ENCODE data around the gene RBSN.

DNA sequence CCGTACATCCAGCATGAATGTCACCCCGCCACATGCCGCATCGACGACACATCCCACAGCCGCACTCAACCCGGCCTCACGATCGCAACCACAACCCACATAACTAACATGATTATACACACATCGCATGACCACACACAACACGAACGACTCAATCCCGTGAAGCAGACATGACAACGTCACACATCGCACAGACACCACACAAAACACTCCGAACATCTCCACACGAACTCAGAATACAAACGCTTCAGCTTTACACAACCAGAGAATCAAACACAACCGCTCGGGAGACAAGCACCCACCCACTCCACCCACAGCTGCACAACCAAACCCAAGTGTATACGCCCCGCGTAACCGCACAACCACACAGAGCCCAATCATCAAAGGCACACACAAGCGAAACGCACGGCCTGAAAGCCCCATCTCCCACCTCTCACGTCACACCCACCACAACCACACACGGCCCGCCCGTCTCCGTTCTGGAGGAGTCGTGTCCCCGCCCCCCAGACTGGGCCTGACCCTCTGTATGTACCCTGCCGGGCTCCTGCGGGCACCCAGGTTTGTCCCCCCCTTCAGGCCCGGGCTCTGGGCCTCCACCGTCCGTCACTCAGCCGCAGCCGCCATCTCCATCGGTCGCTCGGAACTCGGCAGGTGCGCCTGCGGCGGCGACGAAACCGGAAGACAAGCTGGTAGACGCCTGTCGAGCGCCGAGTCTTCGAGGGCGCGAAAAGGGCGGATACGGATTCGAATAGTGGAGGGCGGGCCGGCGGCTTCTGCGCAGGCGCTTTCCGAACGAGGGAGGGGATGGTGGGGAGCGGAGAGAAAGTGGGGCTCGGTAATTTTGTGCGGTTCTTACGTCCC is at the start of gene RBSN:
- TF ChIP-seq, protein P1, sequence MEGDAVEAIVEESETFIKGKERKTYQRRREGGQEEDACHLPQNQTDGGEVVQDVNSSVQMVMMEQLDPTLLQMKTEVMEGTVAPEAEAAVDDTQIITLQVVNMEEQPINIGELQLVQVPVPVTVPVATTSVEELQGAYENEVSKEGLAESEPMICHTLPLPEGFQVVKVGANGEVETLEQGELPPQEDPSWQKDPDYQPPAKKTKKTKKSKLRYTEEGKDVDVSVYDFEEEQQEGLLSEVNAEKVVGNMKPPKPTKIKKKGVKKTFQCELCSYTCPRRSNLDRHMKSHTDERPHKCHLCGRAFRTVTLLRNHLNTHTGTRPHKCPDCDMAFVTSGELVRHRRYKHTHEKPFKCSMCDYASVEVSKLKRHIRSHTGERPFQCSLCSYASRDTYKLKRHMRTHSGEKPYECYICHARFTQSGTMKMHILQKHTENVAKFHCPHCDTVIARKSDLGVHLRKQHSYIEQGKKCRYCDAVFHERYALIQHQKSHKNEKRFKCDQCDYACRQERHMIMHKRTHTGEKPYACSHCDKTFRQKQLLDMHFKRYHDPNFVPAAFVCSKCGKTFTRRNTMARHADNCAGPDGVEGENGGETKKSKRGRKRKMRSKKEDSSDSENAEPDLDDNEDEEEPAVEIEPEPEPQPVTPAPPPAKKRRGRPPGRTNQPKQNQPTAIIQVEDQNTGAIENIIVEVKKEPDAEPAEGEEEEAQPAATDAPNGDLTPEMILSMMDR (IDR thresholded peaks at IDR 0.05) = no peak
- TF ChIP-seq POLR2A (IDR thresholded peaks at IDR 0.05) = peak; percentile 61 to 65

All from Peyer's patch (tissue), 4 donors.